ENCODE data around the gene SH3GL3.

SH3GL3 gene

DNA sequence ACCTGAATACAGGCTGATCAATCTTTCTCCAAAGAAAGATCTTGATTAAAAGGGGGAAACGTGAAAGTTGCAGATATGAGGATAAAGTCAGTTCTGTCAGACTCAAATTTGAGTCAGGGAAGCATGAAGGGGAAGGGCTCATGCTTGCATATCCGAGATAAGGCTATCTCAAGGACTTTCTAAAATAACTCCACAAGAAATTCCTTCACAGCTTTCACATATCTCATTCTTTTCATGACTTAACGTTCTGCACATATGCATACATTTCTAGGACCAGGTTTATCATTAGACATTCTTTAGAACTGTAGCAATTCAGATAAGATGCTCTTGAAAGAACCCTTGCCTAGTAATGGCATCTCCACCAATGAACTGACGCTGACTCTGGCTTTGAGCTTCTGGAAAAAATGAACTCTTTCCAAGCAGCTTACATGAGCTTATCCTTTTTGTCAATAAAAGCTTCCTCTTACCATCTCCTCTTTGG is 15.9 kb downstream of the SH3GL3 start:
- no peak for DNase-seq (ENCODE audit: low spot score)

GRCh38 chr15:83470887-83471286 is 23.7 kb downstream of the SH3GL3 start:
- DNase-seq (ENCODE audit: low spot score), result no peak

GRCh38 chr15:83471307-83471866 is 24.2 kb downstream of the SH3GL3 start:
- no peak for DNase-seq (ENCODE audit: low spot score)

GRCh38 chr15:83472151-83472550 is 25.0 kb downstream of the SH3GL3 start:
- no peak for DNase-seq (ENCODE audit: low spot score)

- no peak for DNase-seq (ENCODE audit: low spot score)
Measured at GRCh38 chr15:83472797-83473196, 25.7 kb downstream of the SH3GL3 start.

DNA sequence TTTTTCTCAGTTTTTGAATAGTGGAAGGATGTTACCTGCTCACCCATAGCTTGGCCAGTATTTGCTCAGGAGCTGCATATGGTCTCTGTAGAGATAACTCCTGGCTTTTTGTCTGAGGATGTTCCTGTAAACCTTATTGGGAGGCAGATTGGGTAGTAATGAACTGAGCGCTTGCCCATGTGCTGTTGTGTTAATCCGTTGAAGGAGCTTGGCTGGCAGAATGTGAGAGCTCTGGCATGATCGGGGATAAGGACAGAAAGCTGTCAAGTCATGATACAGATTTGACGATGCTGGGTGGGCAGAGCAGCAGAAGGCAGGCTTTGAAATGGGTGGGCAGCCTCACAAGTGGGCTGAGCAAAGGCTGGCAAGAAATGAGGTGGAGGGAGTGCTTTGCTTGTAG is 27.4 kb downstream of the SH3GL3 start:
- DNase-seq (ENCODE audit: low spot score), result no peak

DNA sequence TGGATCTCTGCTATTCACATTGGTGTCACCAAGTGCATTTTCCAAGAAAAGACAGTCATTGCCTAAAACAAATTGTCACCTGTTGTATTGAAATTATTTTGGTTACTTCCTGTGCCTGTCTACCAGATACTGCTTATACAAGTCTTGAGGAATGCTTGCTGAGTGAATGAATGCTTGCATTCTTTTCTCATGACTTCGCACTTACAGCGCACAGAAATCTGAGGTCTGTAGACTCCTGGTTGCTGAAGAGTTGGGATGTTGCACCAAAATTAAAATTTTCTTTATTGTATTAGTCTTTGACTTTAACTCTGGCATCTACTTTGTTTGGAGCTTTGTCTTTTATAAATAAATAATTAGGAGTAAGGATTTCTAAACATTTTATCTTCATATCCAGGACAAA is 28.4 kb downstream of the SH3GL3 start:
- no peak for DNase-seq (ENCODE audit: low spot score)

GRCh38 chr15:83476066-83476465 is 28.9 kb downstream of the SH3GL3 start:
- DNase-seq (ENCODE audit: low spot score), result no peak

DNA sequence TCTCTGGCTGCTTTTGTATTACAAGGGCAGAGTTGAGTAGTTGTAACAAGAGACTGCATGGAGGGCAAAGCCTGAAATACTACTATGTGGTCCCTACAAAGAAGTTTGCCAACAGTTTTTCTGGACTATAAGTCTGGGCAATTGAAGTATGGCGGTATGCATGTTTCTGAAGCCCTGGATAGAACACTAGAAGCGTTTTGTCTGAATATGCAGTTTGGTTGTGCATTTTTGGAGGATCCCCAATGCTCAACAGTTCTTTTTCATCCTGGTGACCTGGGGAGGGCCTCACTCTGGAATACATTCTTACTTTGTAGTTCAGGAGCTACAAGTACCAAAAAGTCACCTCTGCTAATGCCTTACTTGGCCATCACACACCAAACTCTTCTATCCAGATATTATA is 29.6 kb downstream of the SH3GL3 start:
- DNase-seq (ENCODE audit: low spot score), result no peak

GRCh38 chr15:83477172-83477807 is 30.1 kb downstream of the SH3GL3 start:
- no peak for DNase-seq (ENCODE audit: low spot score)

- DNase-seq (ENCODE audit: low spot score), result no peak
Measured at GRCh38 chr15:83477808-83478537, 30.8 kb downstream of the SH3GL3 start.

DNA sequence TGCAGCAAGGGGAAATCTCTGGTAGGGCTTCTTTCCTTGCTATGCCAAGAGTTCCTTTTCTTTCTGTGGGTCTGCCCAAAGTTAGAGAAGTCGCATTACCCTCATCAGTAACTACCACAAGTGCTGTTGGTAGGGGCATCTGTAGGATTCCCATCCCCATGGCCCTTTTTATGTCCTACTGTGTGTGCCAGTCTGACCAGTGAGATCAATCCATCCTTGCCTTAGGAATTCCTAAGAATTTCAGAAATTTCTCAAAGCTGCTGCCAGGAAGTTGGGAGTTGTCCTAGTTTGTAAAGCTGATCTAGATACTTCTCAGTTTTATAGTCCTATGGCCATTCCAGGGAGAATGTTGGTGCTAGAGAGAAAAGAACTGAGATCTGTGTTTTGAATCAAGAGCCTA is 36.5 kb downstream of the SH3GL3 start:
- no peak for DNase-seq (ENCODE audit: low spot score)

DNA sequence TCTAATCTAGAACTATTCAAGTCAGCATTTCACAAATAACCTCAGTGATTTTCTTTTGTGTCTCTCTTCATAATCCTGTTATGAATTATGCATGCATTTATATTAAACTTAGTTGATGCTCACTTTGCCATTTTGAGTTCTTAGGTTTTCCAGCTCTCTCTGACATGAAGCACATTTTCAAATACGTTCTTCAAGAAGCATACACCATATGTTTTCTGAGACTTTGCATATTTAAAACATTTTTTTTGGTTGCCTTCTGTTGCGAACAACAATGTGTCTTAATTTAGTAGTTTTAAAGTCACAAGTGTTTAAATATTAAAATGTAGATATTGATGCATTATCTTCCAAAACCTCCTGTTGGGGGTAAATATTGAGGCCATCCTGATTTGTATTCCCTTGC is 37.5 kb downstream of the SH3GL3 start:
- no peak for DNase-seq (ENCODE audit: low spot score)

DNA sequence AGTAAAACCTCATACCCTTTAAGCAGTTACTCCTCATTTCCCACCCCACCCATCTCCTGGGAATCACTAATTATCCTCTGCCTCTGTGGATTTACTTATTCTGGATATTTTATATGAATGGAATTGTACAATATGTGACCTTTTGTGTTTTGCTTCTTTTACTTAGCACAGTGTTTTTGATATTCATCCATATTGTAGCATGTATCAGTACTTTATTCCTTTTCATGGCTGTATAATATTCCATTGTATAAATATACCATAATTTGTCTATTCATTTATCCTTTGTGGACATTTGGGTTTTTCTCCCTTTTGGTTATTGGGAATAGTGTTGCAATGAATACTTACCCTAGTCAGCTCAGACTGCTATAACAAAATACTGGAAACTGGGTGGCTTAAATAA is 39.2 kb downstream of the SH3GL3 start:
- DNase-seq (ENCODE audit: low spot score), result no peak

DNA sequence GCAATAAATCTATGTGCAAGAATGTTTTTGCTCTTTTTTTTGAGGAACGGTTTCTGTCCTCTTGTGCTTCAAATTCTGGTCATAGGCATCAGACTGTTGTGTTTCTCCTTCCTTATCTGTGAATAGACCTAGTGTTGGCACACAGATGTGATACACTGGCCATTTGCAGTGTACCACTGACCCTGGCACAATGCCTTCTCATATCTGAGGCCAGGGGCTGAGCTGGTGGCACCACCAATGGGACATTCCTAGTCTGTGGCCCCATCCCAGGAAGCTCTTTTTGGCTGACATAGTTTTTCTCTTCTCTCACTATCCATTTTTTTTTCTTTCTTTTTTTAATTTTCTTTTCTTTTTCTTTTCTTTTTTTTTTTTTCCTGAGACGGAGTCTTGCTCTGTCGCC is 40.4 kb downstream of the SH3GL3 start:
- DNase-seq (ENCODE audit: low spot score), result no peak

DNA sequence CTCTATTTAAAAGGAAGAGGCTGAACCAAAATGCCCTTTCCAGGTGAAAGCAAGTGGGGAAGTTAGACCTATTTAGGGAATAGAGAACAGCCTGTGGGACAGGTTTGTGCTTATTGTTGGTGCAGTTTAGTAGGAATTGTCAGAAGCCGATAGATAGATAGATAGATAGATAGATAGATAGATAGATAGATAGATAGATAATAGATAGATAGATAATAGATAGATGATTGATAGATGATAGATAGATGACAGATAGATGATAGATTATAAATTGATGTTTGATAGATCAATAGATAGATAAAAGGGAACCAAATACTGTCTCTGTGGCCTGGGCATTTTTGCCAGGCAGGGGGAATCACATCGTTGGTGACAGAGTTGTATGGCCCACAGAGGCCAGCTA is 42.5 kb downstream of the SH3GL3 start:
- no peak for DNase-seq (ENCODE audit: low spot score)

DNA sequence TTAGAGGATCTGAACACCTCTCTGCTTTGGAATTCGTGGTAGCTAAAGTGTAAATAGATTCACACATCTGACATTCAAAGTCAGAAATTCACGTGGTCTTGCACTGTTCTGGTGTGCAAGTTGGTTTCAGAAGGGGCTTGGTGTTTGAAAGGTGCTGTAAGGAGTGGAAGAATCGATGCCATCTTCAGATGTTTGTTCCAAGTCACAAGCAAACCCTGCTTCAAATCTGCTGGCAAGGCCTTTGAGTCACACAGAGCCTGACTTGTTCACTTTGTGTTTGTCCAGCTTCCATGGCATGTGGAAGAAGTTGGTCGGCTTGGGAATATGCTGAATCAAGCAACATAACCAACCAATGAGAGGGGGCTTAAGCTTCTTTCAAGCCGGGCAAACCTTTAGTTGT is 44.3 kb downstream of the SH3GL3 start:
- no peak for DNase-seq (ENCODE audit: low spot score)

GRCh38 chr15:83496766-83497165 is 49.6 kb downstream of the SH3GL3 start:
- no peak for DNase-seq (ENCODE audit: low spot score)

- DNase-seq (ENCODE audit: low spot score), result no peak
Measured at GRCh38 chr15:83498374-83498773, 51.2 kb downstream of the SH3GL3 start.

- no peak for DNase-seq (ENCODE audit: low spot score)
Measured at GRCh38 chr15:83498801-83499200, 51.7 kb downstream of the SH3GL3 start.

DNA sequence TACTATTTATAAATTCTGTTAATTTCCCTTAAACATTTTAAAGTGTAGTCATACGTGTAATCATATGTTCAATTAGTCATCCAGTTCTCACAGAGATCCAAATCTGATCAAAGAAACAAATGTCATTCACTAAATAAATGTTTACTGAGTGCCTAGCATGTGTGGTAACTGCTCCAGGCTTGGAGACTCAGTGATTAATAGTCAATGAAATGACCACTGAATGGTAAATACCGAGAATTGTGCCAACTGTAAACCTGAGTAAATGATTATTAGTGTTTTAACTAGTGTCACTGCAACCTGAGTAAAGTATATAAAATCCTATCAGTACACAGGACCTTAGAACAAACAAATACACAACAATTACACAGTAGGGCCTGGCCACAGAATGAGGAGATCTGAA is 52.3 kb downstream of the SH3GL3 start:
- DNase-seq (ENCODE audit: low spot score), result no peak

- no peak for DNase-seq (ENCODE audit: low spot score)
Measured at GRCh38 chr15:83503595-83504364, 56.6 kb downstream of the SH3GL3 start.

- no peak for DNase-seq (ENCODE audit: low spot score)
Measured at GRCh38 chr15:83504365-83504764, 57.2 kb downstream of the SH3GL3 start.
